Stimulated activated CD8-positive, alpha-beta memory T cell treated with anti-CD3 and anti-CD28 coated beads, Interleukin-4, amount 100 ng/mL, for 24 hours (primary cell): Measurements from ENCODE around the gene TMEM229B.

Experiments
- DNase-seq: peaks from one replicate; pipeline ENCODE4 v3.0.0-alpha.2; 2020; ENCODE audit warnings: low read depth

Gene TMEM229B

DNA sequence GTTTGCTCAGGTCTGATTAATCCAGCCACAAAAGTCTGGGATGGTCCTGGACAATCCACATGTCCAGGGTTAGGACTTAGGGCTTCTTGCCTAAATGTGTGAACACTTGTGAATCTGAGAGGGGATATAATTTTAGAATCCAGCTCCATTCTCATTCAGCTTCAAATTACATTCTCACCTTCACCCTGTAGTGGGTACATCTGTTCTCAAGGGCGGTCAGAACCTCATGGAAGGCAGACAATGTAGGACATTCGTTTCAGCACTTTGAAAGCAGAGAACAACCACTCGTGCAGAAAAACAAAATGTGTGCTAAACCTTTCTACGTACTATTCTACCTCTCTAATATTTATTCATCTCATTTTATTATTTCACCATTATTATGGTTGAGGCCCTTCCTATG is 1.2 kb downstream of the TMEM229B start:
- DNase-seq, result no peak

- no peak for DNase-seq
Observed at GRCh38 chr14:67486890-67487289, 1.6 kb downstream of the TMEM229B start.

GRCh38 chr14:67485501-67486095 is 2.9 kb downstream of the TMEM229B start:
- no peak for DNase-seq

GRCh38 chr14:67483579-67484285 is 4.8 kb downstream of the TMEM229B start:
- no peak for DNase-seq

DNA sequence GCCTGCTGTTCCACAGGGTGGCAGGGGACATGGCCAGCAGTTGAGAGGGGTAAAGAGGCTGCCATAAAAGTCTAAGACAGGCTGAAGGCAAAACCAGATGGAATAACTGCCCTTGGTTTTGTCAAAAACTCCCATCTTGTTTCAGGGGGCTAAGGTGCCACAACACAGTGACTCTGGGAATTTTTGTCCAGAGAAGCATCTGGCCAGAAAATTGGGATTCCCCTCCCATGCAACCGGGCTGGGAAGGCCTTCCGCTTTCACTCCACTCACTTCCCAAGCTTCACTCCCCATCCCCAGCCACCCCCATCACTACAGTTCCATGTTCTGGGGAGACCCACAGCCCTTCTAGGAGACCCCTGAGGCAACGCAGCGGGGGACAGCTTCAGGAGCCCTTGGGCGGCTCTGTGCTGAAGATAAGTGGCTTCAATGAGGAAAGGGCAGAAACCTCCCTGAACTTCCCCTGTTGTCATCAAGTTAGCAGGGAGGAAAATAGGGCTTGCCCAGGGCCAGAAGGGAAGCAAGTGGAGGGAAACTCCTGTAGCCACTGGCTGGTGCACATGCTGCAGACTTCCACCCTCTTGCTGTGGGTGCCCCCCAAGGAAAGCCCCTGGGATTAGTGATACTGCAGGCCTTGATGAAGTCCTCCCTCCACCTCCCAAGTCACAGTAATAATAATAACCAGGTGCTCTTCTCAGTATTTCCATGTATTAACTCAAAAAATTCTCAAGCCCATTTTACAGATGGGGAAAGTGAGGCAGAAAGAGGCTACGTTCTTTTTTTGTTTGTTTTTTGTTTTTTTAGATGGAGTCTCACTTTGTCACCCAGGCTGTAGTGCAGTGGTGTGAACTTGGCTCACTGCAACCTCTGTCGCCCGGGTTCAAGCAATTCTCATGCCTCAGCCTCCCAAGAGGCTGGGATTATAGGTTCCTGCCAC is 6.0 kb downstream of the TMEM229B start:
- no peak for DNase-seq

DNA sequence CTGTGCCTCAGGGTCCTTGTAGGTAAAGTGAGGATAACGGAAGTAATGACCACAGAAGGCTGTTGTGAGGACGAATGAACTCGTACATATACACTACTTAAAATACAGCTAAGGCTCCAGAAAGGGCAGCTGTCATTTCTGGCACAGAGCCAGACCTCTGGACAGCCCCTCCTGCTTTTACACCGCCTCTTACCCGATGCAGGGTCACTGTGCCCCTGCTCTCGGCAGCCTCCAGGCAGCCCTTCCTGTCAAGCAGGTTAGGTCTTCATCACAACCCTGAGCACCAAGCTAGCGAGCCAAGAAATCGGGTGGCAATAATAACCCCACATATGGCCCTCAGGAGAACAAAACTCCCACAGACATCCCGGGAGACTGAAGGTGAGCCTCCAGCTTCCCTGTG is 8.5 kb downstream of the TMEM229B start:
- no peak for DNase-seq

DNA sequence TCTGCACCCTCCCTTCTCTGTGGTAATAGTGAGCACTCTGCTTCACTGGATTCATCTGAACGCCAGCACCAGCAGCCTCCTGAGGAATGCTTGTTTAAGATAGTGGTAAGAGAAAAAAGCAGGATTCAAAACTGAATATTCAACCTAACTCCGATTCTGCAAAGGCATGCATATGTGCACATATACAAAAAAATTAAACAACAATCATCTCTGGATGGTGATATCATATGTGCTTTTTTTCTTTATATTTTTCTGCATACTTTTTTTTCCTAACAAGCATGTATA is 9.8 kb downstream of the TMEM229B start:
- no peak for DNase-seq

- DNase-seq, result no peak
Observed at GRCh38 chr14:67477926-67478799, 10.4 kb downstream of the TMEM229B start.

DNA sequence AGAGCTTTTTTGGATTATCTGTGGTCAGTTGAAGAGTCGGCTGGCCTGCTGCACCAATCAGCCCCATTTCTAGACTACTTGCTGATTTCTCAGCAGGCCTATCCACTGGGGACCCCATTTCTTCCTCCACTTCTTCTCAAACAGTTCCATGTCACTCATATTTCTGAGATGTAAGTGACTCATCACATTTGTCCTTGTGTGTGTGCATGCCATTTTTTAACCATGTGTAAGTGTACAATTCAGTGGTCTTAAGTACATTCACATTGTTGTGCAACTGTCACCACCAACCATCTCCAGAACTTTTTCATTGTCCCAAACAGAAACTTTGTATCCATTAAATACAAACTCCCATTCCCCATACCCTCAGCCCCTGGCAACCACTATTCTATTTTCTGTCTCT is 14.2 kb downstream of the TMEM229B start:
- DNase-seq, result no peak

DNA sequence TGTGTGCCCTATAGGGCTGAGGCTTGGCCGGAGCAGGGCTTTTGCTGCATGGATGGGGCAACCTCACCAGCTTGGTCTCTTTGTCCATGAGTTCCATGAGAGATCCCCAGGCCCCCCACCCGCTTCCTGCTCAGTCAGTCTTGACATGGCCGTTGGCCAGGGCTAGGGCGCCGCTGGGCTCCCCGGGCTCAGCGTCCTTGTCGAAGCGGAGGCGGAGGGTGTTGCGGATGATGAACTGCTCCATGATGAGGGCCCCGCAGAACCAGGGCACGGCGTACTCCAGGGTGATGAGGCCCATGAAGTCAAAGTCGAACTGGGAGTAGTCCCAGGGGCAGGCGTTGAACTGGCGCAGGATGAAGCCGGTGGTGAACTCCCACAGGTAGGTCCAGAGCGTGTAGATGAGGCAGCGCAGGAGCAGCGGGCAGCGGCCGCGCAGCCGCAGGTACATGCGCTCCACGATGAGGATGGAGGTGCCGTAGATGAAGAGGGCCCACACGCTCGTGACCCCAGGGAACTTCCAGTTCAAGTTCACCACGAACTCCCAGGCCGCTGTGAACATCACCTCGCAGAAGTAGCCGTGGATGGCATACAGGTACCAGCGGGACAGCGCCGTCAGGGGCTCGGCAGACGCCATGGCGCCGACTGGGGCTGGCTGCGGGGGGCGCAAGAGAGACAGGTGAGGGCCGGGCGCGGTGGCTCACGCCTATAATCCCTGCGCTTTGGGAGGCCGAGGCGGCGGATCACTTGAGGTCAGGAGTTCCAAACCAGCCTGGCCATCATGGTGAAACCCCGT is 15.0 kb downstream of the TMEM229B start:
- DNase-seq, result no peak

DNA sequence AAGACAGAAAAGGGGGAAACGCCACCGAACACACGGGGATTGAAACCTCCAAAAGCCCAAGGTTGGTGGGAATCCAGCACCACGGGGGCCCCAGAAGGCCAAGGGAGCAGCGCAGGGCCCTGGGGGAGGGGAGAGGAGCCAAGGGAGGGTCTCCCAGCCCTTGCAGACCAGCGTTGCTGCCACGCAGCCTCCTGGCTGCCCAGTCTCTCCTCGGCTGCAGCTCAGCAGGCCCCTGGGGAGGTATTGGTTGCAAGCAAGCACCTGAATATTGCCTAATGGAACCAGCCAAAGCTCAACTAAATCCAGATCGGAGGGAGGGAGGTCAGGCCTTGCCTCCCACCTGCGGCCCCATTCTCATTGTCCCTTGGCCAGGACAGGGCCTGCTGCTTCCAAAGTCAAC is 15.8 kb downstream of the TMEM229B start:
- DNase-seq, result no peak

DNA sequence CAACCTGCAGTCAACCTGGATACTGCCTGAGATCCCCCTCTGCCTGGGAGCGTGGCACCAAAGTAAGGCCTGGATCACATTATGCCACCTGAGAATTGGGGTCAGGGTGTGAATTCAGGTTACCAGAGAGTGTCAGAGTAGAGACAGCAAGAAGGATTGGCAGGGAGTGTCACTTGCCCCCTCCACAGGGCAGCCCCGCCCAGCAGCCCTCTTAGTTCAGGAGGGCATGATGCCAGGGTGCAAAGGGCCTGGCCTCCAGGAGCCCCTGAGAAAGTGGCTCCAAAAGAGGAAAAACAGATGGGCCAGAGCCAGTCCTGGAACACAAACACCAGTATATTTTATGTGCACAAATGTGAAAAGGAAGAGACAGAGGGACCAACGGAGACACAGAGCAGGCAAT is 18.6 kb downstream of the TMEM229B start:
- no peak for DNase-seq

GRCh38 chr14:67468378-67468730 is 20.2 kb downstream of the TMEM229B start:
- DNase-seq, result no peak

- no peak for DNase-seq
Observed at GRCh38 chr14:67467134-67467533, 21.4 kb downstream of the TMEM229B start.

GRCh38 chr14:67464879-67465278 is 23.6 kb downstream of the TMEM229B start:
- DNase-seq, result no peak

GRCh38 chr14:67464377-67464776 is 24.1 kb downstream of the TMEM229B start:
- no peak for DNase-seq

DNA sequence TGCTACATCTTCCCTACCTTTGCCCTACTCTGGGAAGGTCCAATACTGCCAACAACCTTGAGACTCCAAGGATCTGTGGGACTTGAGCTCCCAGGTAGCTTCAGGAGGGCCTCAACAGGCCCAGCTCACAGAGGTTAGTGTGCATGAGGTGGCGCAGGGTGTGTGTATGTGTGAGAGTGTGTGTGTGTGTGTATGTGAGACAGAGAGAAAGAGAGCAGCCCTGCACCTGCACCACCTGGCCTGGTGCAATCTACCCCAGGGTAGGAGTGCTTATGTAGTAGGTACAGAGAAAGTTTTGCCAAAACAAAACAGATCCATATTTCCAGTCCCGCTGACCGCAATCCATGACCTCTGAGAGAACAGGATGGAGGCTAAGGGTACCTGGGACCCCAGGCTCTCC is 24.6 kb downstream of the TMEM229B start:
- no peak for DNase-seq

- DNase-seq, result no peak
Observed at GRCh38 chr14:67461996-67462395, 26.5 kb downstream of the TMEM229B start.

- DNase-seq, result no peak
Observed at GRCh38 chr14:67461341-67461985, 27.1 kb downstream of the TMEM229B start.

- DNase-seq, result no peak
Observed at GRCh38 chr14:67459336-67459735, 29.2 kb downstream of the TMEM229B start.

GRCh38 chr14:67457782-67458181 is 30.7 kb downstream of the TMEM229B start:
- no peak for DNase-seq
